NCI-H82 treated with DMSO at 0.1 percent for 48 hours (cell line): Measurements from ENCODE around the gene BRD7.
"Not testable (repeated sequence)": the region's sequence is repeated elsewhere in the genome, so short reads cannot be mapped to it uniquely, and the experiment has no call there.

ENCODE experiments used
- DNase-seq: peaks from one replicate; lab custom pipeline; 2025; ENCODE audit not compliant: unreplicated experiment; lab: John Stamatoyannopoulos, UW

BRD7 gene

GRCh38 chr16:50360033-50360778 lies 8.6 kb downstream of the BRD7 start:
- DNase-seq: no peak

- no peak for DNase-seq
These were observed 9.2 kb downstream of the BRD7 start for GRCh38 chr16:50359626-50360025.

- no peak for DNase-seq
These were observed 13.9 kb downstream of the BRD7 start for GRCh38 chr16:50354629-50355456.

GRCh38 chr16:50354082-50354481 lies 14.7 kb downstream of the BRD7 start:
- no peak for DNase-seq

GRCh38 chr16:50351952-50352351 lies 16.8 kb downstream of the BRD7 start:
- DNase-seq: no peak

GRCh38 chr16:50351116-50351515 lies 17.7 kb downstream of the BRD7 start:
- DNase-seq: no peak

GRCh38 chr16:50345210-50345609 lies 23.6 kb downstream of the BRD7 start:
- DNase-seq: not testable (repeated sequence)

GRCh38 chr16:50343566-50343965 lies 25.2 kb downstream of the BRD7 start:
- DNase-seq: not testable (repeated sequence)

- DNase-seq: no peak
These were observed 28.2 kb downstream of the BRD7 start for GRCh38 chr16:50340578-50340977.

GRCh38 chr16:50338371-50339231 lies 30.2 kb downstream of the BRD7 start:
- no peak for DNase-seq

- DNase-seq: no peak
These were observed 31.9 kb downstream of the BRD7 start for GRCh38 chr16:50336884-50337283.

GRCh38 chr16:50335196-50335958 lies 33.4 kb downstream of the BRD7 start:
- no peak for DNase-seq

- DNase-seq: no peak
These were observed 34.4 kb downstream of the BRD7 start for GRCh38 chr16:50334106-50334975.

- no peak for DNase-seq
These were observed 36.2 kb downstream of the BRD7 start for GRCh38 chr16:50332599-50332998.

- no peak for DNase-seq
These were observed 37.2 kb downstream of the BRD7 start for GRCh38 chr16:50331570-50331969.

- no peak for DNase-seq
These were observed 39.2 kb downstream of the BRD7 start for GRCh38 chr16:50329446-50330189.

- no peak for DNase-seq
These were observed 41.8 kb downstream of the BRD7 start for GRCh38 chr16:50326835-50327465.

- no peak for DNase-seq
These were observed 42.5 kb downstream of the BRD7 start for GRCh38 chr16:50326264-50326663.

- no peak for DNase-seq
These were observed 44.4 kb downstream of the BRD7 start for GRCh38 chr16:50324345-50324744.
